GM20000 (cell line): ENCODE data around the gene MAPK4.

Experiments
- DNase-seq: peaks from one replicate; pipeline ENCODE4 v3.0.0; 2012; ENCODE audit warnings: low spot score
- TF ChIP-seq, protein P1 (sequence below): IDR thresholded peaks from 2 replicates; pipeline ENCODE4 v1.5.1; 2012; ENCODE audit warnings: mild to moderate bottlenecking, control low read depth; ENCODE audit errors: extremely low read depth, missing control alignments

The MAPK4 gene

DNA sequence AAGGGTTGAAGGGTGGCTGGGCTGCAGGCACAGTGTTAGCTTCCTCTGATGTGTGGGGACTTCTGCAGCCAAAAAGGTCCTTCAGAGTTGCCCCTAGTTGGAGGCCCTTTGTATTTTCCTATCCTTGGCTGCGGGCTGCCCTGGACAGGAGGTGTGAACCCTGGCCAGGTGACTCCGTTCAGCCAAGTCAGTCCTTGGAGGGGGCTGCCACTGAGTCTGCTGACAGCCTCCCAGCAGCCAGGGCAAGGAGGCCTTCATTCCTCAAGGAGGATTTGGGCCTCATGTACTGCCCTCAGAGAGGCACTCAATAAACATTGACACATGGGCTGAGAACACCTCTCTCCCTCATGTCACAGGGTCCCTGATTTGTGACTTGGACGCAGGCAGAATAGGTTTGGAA, 62.4 kb downstream of the MAPK4 start:
- DNase-seq, result no peak
- TF ChIP-seq, protein P1, sequence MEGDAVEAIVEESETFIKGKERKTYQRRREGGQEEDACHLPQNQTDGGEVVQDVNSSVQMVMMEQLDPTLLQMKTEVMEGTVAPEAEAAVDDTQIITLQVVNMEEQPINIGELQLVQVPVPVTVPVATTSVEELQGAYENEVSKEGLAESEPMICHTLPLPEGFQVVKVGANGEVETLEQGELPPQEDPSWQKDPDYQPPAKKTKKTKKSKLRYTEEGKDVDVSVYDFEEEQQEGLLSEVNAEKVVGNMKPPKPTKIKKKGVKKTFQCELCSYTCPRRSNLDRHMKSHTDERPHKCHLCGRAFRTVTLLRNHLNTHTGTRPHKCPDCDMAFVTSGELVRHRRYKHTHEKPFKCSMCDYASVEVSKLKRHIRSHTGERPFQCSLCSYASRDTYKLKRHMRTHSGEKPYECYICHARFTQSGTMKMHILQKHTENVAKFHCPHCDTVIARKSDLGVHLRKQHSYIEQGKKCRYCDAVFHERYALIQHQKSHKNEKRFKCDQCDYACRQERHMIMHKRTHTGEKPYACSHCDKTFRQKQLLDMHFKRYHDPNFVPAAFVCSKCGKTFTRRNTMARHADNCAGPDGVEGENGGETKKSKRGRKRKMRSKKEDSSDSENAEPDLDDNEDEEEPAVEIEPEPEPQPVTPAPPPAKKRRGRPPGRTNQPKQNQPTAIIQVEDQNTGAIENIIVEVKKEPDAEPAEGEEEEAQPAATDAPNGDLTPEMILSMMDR, result no peak

DNA sequence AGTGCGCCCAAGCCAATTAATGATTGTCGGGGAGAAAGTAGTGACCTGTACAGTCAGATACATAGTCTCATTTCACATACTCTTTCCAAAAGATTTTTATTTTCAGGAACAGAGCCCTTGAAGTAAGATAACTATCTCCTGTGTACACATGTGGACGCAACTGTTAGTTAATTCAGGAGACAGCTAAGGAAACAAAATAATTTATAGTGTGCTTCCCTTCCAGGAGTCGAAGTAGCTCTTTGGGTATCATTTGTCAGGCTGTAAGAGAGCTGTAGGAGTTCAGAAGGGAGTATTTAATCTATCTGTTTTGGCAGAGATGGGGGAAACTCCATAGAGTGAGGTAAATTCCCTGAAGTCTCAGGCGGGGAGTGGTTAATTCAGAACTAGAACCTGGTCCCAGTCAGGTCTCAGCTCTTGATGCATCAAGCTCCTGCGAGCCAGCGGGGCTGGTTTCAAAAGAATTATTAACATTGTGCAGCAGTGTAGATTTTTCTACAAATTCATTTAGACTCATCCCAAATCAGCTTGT, 63.0 kb downstream of the MAPK4 start:
- no peak for DNase-seq
- TF ChIP-seq, protein P1, result no peak

DNA sequence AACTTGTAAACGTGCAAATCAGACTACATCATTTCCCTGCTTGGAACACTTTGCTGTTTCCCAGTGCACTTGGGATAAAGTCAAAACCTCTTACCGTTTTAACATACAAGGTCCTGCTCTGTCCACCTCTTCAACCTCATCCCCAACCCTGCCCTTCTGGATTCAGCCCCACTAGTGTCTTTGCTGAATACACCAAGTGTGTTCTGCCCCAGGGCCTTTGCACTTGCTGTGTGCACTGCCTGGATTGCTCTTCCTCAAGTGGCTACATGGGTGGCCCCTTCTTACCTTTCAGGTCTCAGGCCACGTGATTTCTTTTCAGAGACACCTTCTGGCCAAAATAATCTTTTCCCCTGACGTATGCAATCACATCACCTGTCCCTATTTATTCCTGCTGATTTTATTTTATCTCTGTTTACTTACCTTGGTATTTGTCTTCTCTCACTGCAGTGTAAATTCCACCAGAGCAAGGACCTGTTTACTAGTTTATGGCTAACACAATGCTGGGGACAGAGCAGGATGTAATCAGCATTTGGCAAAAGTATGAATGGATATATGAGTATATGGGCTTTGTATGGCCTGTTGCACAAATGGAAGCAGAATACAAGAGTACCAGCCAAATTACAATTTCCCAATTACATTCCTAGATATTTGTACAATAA, 63.9 kb downstream of the MAPK4 start:
- TF ChIP-seq, protein P1, result no peak

DNA sequence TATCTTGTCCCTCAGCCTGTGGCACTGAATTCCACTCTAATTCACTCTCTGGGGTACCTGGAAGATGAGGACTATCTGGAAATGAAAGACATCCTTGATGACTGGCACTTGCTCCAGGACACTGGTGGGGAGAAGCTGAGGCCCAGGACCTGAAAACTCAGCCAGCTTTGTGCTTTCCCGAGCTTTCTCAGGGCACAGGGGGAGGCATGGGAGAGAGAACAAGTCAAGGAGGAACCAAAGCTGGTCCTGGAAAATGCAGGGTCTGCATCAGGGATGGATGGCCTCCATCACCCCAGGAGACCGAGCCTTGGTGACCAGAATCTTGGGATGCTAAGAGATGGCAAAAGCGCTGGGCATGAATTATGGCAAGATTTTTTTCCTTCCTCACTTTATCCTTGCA, 65.1 kb downstream of the MAPK4 start:
- TF ChIP-seq, protein P1, result no peak
- no peak for DNase-seq

More for the DNA sequence above, 63.9 kb downstream of the MAPK4 start:
- DNase-seq, result no peak

DNA sequence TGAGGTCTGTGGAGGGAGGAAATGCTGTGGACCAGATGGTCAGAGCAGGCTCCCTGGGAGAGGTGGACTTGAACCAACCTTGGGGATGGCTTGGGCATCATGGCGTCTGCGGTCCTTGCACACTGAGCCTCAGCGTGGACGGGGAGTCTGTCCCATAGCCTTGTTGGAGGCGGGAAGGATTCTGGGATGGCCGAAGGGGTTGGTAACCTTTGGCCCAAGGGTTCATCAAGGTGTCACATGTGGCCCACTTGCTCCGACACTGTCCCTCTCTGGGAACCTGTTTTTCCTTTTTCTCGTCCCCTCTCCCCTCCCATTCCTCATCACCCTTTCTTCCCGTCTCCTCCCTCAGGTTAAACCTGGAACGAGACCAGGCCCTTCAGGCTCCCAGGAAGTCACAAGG, 66.4 kb downstream of the MAPK4 start:
- no peak for DNase-seq
- TF ChIP-seq, protein P1, result no peak

DNA sequence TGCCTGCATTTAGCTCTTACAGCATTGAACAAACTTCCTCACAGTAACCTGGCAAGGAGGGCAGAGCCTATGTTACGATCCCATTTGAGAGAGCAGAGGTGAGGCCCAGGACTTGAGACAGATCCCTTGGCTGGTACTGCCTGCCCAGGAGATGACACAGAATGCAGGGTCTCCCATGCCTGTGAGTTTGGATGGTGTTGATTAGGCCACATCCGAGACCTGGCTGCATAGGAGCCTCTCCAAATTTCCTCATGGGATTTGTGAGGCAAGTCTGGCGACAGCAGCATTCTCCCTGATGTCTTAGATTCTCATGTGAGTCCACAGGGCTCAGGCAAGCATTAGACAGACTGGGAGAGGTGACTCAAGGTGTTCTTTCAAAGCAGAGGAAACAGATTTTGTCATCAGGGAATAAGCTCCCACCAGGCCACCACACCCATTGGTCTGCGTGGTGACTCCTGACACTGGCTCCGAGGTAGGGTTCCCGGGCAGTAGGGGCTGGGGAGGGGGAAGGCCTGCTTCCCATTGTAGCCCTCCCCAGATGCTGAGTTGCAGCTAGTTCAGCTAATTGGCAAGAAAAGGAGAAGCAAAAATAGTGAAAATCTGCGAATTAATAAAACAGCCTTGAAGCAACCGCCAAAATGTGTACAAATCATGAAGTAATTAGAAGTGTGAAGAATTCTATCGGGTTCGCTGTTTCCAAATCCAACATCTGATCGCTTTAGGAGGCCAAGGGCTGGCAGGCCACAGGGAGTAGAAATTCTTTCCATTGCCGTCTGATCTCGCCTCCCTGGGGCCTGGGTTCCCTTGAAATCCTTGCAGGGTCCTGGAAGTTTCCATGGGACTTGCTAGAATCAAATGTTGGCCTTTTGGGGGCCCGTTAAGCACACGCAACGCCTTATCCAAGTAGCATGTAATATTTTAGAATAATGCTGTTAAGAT, 68.0 kb downstream of the MAPK4 start:
- TF ChIP-seq, protein P1, result no peak
- no peak for DNase-seq

DNA sequence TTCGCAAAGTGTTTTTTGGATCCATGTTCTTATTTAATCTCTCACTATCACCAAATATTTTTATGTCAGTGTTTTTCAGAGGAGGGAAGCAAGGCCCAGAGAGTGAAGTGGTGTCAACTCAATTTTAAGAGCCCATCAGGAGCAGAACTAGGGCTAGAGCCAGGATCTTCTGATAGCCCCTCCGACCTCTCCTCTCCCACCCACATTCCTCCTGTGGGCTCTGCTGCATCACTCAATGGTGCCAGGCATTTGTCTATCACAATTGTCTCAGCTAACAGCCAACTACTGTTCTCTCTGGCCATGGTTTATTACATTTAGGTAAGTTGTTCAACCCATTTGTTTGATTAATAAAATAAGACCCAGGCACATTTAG, 68.6 kb downstream of the MAPK4 start:
- TF ChIP-seq, protein P1, result no peak
- DNase-seq, result no peak
